HEK293T (cell line): ENCODE results near the gene ORMDL2.
A peak's percentile ranks its signal among the peaks of the same experiment; 100 is the strongest.

ENCODE experiments used
- CTCF ChIA-PET: fragments of 350-600 bp; formaldehyde crosslinking; extraction: SDS; loops from one replicate; lab custom pipeline; 2021; ENCODE audit warnings: antibody characterized with exemption, inconsistent platforms; lab: Yijun Ruan, JAX
- POLR2A ChIA-PET: fragments of 350-600 bp; formaldehyde crosslinking; extraction: SDS; loops from one replicate; lab custom pipeline; 2020; ENCODE audit warnings: antibody characterized with exemption, inconsistent platforms; lab: Yijun Ruan, JAX
- DNase-seq: peaks from one replicate; pipeline ENCODE4 v3.0.0; 2012; ENCODE audit warnings: mixed read lengths; ENCODE audit errors: extremely low spot score
- ARNT ChIP-seq: fragments of 450-650 bp; IDR thresholded peaks from 2 replicates; pipeline ENCODE4 v1.6.1; 2017; ENCODE audit warnings: mild to moderate bottlenecking
- BHLHE40 ChIP-seq: fragments of 450-650 bp; IDR thresholded peaks from 2 replicates; pipeline ENCODE4 v1.6.1; 2016; ENCODE audit warnings: mild to moderate bottlenecking, moderate library complexity, borderline replicate concordance
- CTBP1 ChIP-seq: fragments of 450-650 bp; IDR thresholded peaks from 2 replicates; pipeline ENCODE4 v1.6.1; 2016; ENCODE audit warnings: borderline replicate concordance
- ELF4 ChIP-seq: fragments of 450-650 bp; IDR thresholded peaks from 2 replicates; pipeline ENCODE4 v1.6.1; 2017; ENCODE audit warnings: antibody characterized with exemption
- FOXA1 ChIP-seq: fragments of 450-650 bp; IDR thresholded peaks from 2 replicates; pipeline ENCODE4 v1.6.1; 2016; ENCODE audit warnings: mild to moderate bottlenecking
- FOXK2 ChIP-seq: fragments of 450-650 bp; IDR thresholded peaks from 2 replicates; pipeline ENCODE4 v1.6.1; 2016; ENCODE audit warnings: mild to moderate bottlenecking
- FOXM1 ChIP-seq: fragments of 450-650 bp; IDR thresholded peaks from 2 replicates; pipeline ENCODE4 v1.6.1; 2017; ENCODE audit warnings: mild to moderate bottlenecking, borderline replicate concordance
- HDGF ChIP-seq: fragments of 450-650 bp; IDR thresholded peaks from 2 replicates; pipeline ENCODE4 v1.6.1; 2017; ENCODE audit warnings: antibody characterized with exemption, borderline replicate concordance
- L3MBTL2 ChIP-seq: fragments of 450-650 bp; conservative IDR thresholded peaks from 2 replicates; pipeline ENCODE4 v1.6.1; 2016; ENCODE audit warnings: mild to moderate bottlenecking
- LEF1 ChIP-seq: fragments of 450-650 bp; IDR thresholded peaks from 2 replicates; pipeline ENCODE4 v1.6.1; 2017; ENCODE audit warnings: mild to moderate bottlenecking, borderline replicate concordance
- NFRKB ChIP-seq: fragments of 450-650 bp; IDR thresholded peaks from 2 replicates; pipeline ENCODE4 v1.6.1; 2016; ENCODE audit warnings: mild to moderate bottlenecking, moderate library complexity
- SP1 ChIP-seq: fragments of 450-650 bp; IDR thresholded peaks from 2 replicates; pipeline ENCODE4 v1.6.1; 2017
- SUZ12 ChIP-seq: fragments of 450-650 bp; IDR thresholded peaks from 2 replicates; pipeline ENCODE4 v1.6.1; 2016; ENCODE audit warnings: mild to moderate bottlenecking
- TARDBP ChIP-seq: fragments of 450-650 bp; IDR thresholded peaks from 2 replicates; pipeline ENCODE4 v1.6.1; 2016
- ZNF384 ChIP-seq: fragments of 450-650 bp; IDR thresholded peaks from 2 replicates; pipeline ENCODE4 v1.6.1; 2016
- TF ChIP-seq, protein P1 (sequence below): fragments of 450-650 bp; IDR thresholded peaks from 2 replicates; pipeline ENCODE4 v1.6.1; 2016

The ORMDL2 gene

DNA sequence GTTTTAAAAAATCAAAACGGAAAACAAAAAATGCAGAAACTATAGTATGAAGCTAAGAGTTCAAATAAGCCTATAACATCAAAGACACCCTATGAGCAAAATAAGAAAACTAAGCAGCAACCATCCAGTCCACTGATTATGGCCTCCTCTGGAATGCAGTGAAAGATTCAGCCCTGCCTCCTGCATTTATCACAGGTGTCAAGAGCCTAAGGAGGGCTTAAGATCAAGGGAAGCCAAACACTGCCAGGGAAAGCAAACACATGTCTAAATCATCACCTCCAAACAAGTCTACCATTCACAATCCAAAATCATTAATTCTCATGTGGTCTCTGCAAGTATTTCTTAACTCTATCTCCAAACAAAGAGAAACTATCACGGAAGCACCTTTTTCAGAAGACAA, 28.7 kb upstream of the ORMDL2 start:
- ChIA-PET POLR2A (no interaction called here), CTCF (interaction anchor here (1.2 to 1.3 kb wide), 2 partner anchors 8 to 51 kb away, joined by 3 to 4 read pairs; no protein-coding TSS in a partner anchor)
- no peak for DNase-seq
- no peak for TF ChIP-seq ZNF384
- no peak for TF ChIP-seq FOXM1
- no peak for TF ChIP-seq CTBP1
- no peak for TF ChIP-seq BHLHE40
- TF ChIP-seq, protein P1, sequence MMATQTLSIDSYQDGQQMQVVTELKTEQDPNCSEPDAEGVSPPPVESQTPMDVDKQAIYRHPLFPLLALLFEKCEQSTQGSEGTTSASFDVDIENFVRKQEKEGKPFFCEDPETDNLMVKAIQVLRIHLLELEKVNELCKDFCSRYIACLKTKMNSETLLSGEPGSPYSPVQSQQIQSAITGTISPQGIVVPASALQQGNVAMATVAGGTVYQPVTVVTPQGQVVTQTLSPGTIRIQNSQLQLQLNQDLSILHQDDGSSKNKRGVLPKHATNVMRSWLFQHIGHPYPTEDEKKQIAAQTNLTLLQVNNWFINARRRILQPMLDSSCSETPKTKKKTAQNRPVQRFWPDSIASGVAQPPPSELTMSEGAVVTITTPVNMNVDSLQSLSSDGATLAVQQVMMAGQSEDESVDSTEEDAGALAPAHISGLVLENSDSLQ = no peak
- TF ChIP-seq ELF4 = no peak
- TF ChIP-seq FOXK2 = no peak
- no peak for TF ChIP-seq LEF1
- no peak for TF ChIP-seq HDGF
- TF ChIP-seq SP1 = no peak
- TF ChIP-seq NFRKB = no peak
- TF ChIP-seq TARDBP = no peak
- TF ChIP-seq L3MBTL2 = no peak
- TF ChIP-seq FOXA1 = no peak
- TF ChIP-seq ARNT = no peak
- TF ChIP-seq SUZ12 = no peak

DNA sequence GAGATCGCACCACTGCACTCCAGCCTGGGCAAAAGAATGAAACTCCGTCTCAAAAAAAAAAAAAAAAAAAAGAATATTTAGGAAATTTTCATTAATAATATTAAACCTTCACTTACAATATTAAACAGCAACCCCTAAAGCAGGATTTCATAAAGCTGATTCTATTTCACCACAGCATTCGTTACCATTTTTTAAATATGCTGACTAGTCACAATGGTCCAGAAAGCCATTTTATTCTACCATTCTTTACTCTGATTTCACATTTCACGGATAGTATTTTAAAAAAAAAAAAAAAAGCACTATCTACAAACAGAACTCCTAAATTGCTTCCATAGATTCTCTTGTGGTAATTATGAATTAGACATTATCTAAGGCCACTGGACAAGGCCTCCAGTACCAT, 27.9 kb upstream of the ORMDL2 start:
- POLR2A ChIA-PET = no interaction called here
- CTCF ChIA-PET = interaction anchor here (0.7 kb wide), 1 partner anchor 163 kb away, joined by 3 read pairs; no protein-coding TSS in a partner anchor
- TF ChIP-seq ARNT (no peak), CTBP1 (no peak), LEF1 (no peak), NFRKB (no peak), FOXA1 (no peak), HDGF (no peak)
- TF ChIP-seq, protein P1 = no peak
- no peak for DNase-seq

DNA sequence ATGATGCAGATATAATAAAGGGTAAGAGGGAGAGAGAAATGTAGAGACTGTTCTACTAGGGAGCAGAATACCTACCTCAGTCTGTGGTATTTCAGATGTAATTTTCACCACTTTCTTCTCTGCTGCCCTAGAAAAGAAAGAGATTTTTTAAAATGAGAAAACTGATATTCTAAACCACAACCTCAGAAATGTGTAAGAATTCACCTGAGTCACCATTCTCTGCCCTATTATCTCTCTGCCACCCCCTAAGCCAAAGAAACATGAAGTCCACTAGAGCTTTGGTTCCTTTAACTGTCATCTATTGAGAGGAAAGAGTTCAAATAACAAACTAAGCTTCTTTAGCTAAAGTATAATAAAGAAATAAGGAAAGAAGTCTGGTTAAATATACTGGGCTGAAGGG, 21.9 kb upstream of the ORMDL2 start:
- ChIA-PET CTCF (interaction anchor here (1.0 to 4.3 kb wide), 2 partner anchors 54 to 57 kb away, joined by 5 to 32 read pairs; no protein-coding TSS in a partner anchor), POLR2A (interaction anchor here (1.0 kb wide), 1 partner anchor 52 kb away, joined by 3 read pairs; no protein-coding TSS in a partner anchor)
- no peak for TF ChIP-seq L3MBTL2
- TF ChIP-seq CTBP1 = no peak
- TF ChIP-seq ELF4 = no peak
- TF ChIP-seq BHLHE40 = no peak
- no peak for TF ChIP-seq FOXK2
- TF ChIP-seq TARDBP = no peak
- no peak for TF ChIP-seq ZNF384
- no peak for TF ChIP-seq FOXA1
- no peak for TF ChIP-seq NFRKB
- TF ChIP-seq FOXM1 = no peak
- no peak for TF ChIP-seq LEF1
- no peak for TF ChIP-seq HDGF
- TF ChIP-seq, protein P1 = no peak
- TF ChIP-seq ARNT = no peak
- TF ChIP-seq SP1 = no peak
- no peak for TF ChIP-seq SUZ12
- no peak for DNase-seq

DNA sequence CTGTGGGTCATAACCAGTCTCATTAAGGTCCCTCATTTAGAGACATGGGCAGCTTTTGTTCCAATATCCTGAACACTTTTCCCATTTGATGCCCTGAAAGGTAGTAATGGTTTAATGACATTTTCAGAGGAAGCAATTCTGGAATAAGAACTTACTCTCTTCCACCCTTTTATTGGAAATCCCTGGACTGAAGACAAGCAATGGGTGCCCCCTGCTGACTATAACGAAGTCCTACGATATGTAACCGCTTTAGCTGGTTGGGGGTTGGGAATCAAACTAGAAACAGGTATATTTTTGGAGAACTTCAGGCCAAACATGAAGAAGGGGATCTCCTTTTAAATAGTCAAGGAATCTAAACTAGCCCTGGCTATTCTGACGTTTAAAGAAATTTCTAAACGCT, 20.8 kb upstream of the ORMDL2 start:
- peak; percentile 55 for DNase-seq
- ChIA-PET POLR2A (no interaction called here), CTCF (interaction anchor here (0.6 to 4.3 kb wide), 5 partner anchors 9 to 58 kb away, joined by 3 to 32 read pairs (median 5); partner anchors contain the start of genes ORMDL2 and SARNP)
- TF ChIP-seq ELF4 (no peak), FOXM1 (no peak), CTBP1 (no peak), ARNT (no peak), L3MBTL2 (no peak), FOXA1 (no peak), TARDBP (no peak), FOXK2 (no peak), BHLHE40 (no peak), SP1 (no peak), LEF1 (no peak), SUZ12 (no peak), NFRKB (no peak)
- TF ChIP-seq, protein P1 = no peak

DNA sequence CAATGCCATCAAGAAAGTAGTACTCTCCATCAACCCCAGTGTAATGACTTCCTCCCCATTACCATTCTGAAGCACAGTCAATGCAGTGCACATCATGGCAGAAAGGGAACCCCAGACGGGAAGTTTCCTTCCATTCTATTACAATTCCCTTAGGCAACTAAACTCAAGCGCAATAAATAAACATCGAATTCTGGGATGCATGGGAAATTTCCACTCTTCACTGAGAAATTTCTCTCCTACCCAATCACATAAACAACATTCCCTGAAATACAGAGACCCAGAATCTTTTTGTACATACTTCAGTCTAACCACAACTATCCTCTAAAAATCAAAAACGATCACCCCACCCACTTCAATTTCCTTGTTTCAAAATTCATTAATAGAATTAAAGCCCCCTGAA, 20.3 kb upstream of the ORMDL2 start:
- no peak for DNase-seq
- TF ChIP-seq BHLHE40 (no peak), FOXM1 (no peak), CTBP1 (no peak), ZNF384 (no peak), ELF4 (no peak)
- ChIA-PET POLR2A (no interaction called here), CTCF (interaction anchor here (0.6 to 4.3 kb wide), 4 partner anchors 9 to 59 kb away, joined by 3 to 32 read pairs (median 4); no protein-coding TSS in a partner anchor)

DNA sequence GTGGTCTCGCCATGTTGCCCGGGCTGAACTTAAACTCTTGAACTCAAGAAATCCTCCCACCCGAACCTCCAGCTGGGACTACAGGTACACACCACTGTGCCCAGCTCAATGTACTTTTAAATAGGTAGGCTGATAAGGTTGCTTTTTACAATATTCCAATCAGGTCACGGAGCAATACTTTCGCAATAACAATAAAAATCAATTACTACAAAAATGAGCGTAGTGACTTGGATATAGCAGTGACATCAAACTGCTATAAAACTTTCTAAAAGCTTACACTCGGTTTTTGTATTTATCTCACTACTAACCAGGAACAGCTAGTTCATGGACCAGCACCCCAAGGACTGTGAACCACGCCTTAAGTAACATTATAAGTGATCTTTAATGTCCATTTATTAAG, 10.9 kb upstream of the ORMDL2 start:
- POLR2A ChIA-PET = no interaction called here
- no peak for DNase-seq
- TF ChIP-seq ELF4 (no peak), SUZ12 (no peak), FOXM1 (no peak), CTBP1 (no peak), SP1 (no peak), FOXA1 (no peak), ARNT (no peak), NFRKB (no peak), TARDBP (no peak), LEF1 (no peak), BHLHE40 (no peak), L3MBTL2 (no peak), ZNF384 (no peak), FOXK2 (no peak), HDGF (no peak)
- TF ChIP-seq, protein P1 = no peak
- CTCF ChIA-PET = no interaction called here
